DND-41 (cell line): ENCODE results near the gene PRR23B.

Experiments used
- ATAC-seq: fragments of 200-7000 bp; cut with Tn5 transposase; 3 replicates; pipeline ENCODE4 v1.9.1; 2021; ENCODE audit warnings: low read depth; ENCODE audit not compliant: insufficient read depth
- DNase-seq: peaks from one replicate; pipeline ENCODE4 v3.0.0-alpha.2; 2020
- H2AFZ ChIP-seq: 2 replicates; pipeline ENCODE4 v1.6.0; 2012; ENCODE audit warnings: low read depth, low read length
- H3K27ac ChIP-seq: 2 replicates; pipeline ENCODE4 v1.5.1; 2012; ENCODE audit warnings: low read length, inconsistent platforms
- H3K27me3 ChIP-seq: fragments of 200-600 bp; sonication (generic); 2 replicates; pipeline ENCODE4 v1.6.0; 2012; ENCODE audit warnings: low read length, mild to moderate bottlenecking, inconsistent platforms; ENCODE audit not compliant: insufficient read depth, poor library complexity
- H3K36me3 ChIP-seq: 2 replicates; pipeline ENCODE4 v1.5.1; 2012; ENCODE audit warnings: low read length, inconsistent platforms; ENCODE audit not compliant: insufficient read depth
- H3K4me1 ChIP-seq: 2 replicates; pipeline ENCODE4 v1.5.1; 2012; ENCODE audit warnings: mild to moderate bottlenecking, low read length; ENCODE audit not compliant: insufficient read depth
- H3K4me2 ChIP-seq: 2 replicates; pipeline ENCODE4 v1.6.0; 2012; ENCODE audit warnings: mild to moderate bottlenecking, moderate library complexity, low read length, inconsistent platforms; ENCODE audit not compliant: insufficient read depth
- H3K4me3 ChIP-seq, 2 experiments: fragments of 200-600 bp in 1 of 2; shearing (Covaris generic) in 1 of 2; 2 replicates each; pipeline ENCODE4 v1.5.1; 2012 to 2016; ENCODE audit warnings: inconsistent platforms in 2 of 2, low read length in 2 of 2, mild to moderate bottlenecking in 2 of 2, low read depth in 1 of 2, moderate library complexity in 1 of 2
- H3K79me2 ChIP-seq: 2 replicates; pipeline ENCODE4 v1.6.0; 2012; ENCODE audit warnings: low read length, inconsistent platforms; ENCODE audit not compliant: insufficient read depth
- H3K9ac ChIP-seq: 2 replicates; pipeline ENCODE4 v1.6.0; 2012; ENCODE audit warnings: low read depth, mild to moderate bottlenecking, inconsistent platforms, low read length, moderate library complexity
- H3K9me3 ChIP-seq: 2 replicates; pipeline ENCODE4 v1.5.1; 2012; ENCODE audit warnings: low read length, moderate library complexity, mild to moderate bottlenecking, inconsistent platforms; ENCODE audit not compliant: insufficient read depth, severe bottlenecking
- H4K20me1 ChIP-seq: 2 replicates; pipeline ENCODE4 v1.6.0; 2012; ENCODE audit warnings: low read length; ENCODE audit not compliant: insufficient read depth
- EZH2 ChIP-seq: IDR thresholded peaks from 3 replicates; pipeline ENCODE4 v1.6.1; 2012; ENCODE audit warnings: borderline replicate concordance, low read depth, mild to moderate bottlenecking, moderate library complexity, low read length, inconsistent platforms; ENCODE audit not compliant: severe bottlenecking
- TF ChIP-seq, protein P1 (sequence below): IDR thresholded peaks from 2 replicates; pipeline ENCODE4 v1.5.1; 2012; ENCODE audit warnings: borderline replicate concordance, low read length, moderate library complexity, mild to moderate bottlenecking; ENCODE audit not compliant: poor library complexity, severe bottlenecking; ENCODE audit errors: extremely low read depth

The PRR23B gene

DNA sequence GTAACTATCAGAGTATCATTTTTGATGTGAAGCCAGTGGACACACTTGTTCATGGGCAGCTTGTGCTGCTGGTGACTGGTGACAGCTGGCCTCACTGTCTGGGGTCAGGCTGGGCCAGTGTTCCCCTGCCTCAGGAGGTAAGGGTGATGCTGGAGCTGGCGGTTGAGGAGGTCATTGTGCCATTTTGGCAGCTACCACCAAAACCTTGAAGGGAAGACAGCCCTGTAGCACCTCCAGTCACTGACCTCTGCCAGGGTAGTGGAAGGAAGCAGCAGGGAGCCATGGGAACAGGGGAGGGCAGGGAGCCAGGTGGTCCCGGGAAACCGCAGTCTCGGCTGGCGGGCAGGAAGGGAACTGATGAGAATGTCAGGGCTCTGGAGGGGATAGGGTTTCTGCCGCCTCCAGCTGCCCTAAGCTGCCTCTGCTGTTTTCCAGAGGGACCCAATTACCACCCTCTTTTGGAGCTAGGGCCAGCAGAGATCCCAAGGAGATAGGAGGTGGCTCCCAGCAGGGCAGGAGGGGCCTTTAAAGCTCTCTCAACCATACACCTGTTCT is 48.9 kb downstream of the PRR23B start:
- DNase-seq (no peak), ATAC-seq (no peak)
- H3K36me3 ChIP-seq: no peaks in the 10 kb centered on the region
- no peaks in the 10 kb centered on the region for H3K27me3 ChIP-seq
- H2AFZ ChIP-seq: no peak overlapping the region
- H3K9ac ChIP-seq: no peak overlapping the region
- H3K9me3 ChIP-seq: no peaks in the 10 kb centered on the region
- H3K4me1 ChIP-seq: no peaks in the 10 kb centered on the region
- no peak overlapping the region for H3K4me3 ChIP-seq
- H3K79me2 ChIP-seq: no peaks in the 10 kb centered on the region
- no peak overlapping the region for H3K27ac ChIP-seq
- no peaks in the 10 kb centered on the region for H4K20me1 ChIP-seq
- no peak overlapping the region for H3K4me2 ChIP-seq
- no peak for TF ChIP-seq EZH2
- TF ChIP-seq, protein P1, sequence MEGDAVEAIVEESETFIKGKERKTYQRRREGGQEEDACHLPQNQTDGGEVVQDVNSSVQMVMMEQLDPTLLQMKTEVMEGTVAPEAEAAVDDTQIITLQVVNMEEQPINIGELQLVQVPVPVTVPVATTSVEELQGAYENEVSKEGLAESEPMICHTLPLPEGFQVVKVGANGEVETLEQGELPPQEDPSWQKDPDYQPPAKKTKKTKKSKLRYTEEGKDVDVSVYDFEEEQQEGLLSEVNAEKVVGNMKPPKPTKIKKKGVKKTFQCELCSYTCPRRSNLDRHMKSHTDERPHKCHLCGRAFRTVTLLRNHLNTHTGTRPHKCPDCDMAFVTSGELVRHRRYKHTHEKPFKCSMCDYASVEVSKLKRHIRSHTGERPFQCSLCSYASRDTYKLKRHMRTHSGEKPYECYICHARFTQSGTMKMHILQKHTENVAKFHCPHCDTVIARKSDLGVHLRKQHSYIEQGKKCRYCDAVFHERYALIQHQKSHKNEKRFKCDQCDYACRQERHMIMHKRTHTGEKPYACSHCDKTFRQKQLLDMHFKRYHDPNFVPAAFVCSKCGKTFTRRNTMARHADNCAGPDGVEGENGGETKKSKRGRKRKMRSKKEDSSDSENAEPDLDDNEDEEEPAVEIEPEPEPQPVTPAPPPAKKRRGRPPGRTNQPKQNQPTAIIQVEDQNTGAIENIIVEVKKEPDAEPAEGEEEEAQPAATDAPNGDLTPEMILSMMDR: no peak
